Measurements from ENCODE around the gene SIX5.

GRCh38 chr19:45730368-45731288 is 38.4 kb downstream of the SIX5 start, which contains the start of gene FBXO46:
- TF ChIP-seq PRDM15 (CRISPR knock-in tag; IDR thresholded peaks at IDR 0.05), result no peak; the same call in 1 of the 2 replicates
- TF ChIP-seq E2F4 (CRISPR knock-in tag; IDR thresholded peaks at IDR 0.05; ENCODE audit: borderline replicate concordance, low read depth), result no peak
- TF ChIP-seq CTCF (IDR thresholded peaks at IDR 0.05), result no peak
- no peak for TF ChIP-seq ESRRA (CRISPR knock-in tag; IDR thresholded peaks at IDR 0.05; ENCODE audit: borderline replicate concordance)
- TF ChIP-seq NR2C2 (CRISPR knock-in tag; IDR thresholded peaks at IDR 0.05), result no peak
- no peak for TF ChIP-seq NR1H2 (CRISPR knock-in tag; IDR thresholded peaks at IDR 0.05)
- no peak for TF ChIP-seq ATF3 (CRISPR knock-in tag; conservative IDR thresholded peaks at IDR 0.05)
- no peak for TF ChIP-seq ATF2 (CRISPR knock-in tag; IDR thresholded peaks at IDR 0.05; ENCODE audit: borderline replicate concordance, low read depth)
- TF ChIP-seq JUN (CRISPR knock-in tag; IDR thresholded peaks at IDR 0.05), result no peak
- no peak for TF ChIP-seq TCF7 (CRISPR knock-in tag; IDR thresholded peaks at IDR 0.05; ENCODE audit: low read depth)
- TF ChIP-seq ZNF281 (CRISPR knock-in tag; IDR thresholded peaks at IDR 0.05), result no peak
- no peak for TF ChIP-seq CBFB (CRISPR knock-in tag; IDR thresholded peaks at IDR 0.05; ENCODE audit: low read depth)
- no peak for TF ChIP-seq USF1 (CRISPR knock-in tag; IDR thresholded peaks at IDR 0.05)
- no peak for TF ChIP-seq SMAD4 (CRISPR knock-in tag; IDR thresholded peaks at IDR 0.05)

Data from WTC11 (cell line).